LNCAP (cell line): ENCODE data around the gene MALRD1.

Source experiments
- CTCF ChIP-seq: fragments of 450-650 bp; IDR thresholded peaks from 2 replicates; pipeline ENCODE4 v1.5.1; 2017; ENCODE audit warnings: mild to moderate bottlenecking

The MALRD1 gene

DNA sequence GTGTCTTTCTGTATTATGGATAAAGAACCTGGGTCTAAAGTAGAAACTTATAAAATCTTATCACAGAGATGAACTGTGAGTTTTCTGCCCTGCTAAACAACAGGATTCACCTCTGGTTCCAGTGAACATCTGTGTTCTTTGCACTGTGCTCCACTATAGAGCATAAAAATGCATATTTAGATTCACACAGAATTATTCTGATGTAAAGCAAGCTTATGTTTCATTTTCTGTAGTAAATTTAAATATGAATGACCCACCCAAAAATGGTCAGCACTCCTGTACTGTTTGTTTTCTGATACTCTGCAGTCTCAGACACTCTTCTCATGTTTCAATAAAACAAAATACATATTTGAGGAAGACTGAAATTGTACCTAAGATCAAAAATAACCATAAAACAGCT, 563.2 kb downstream of the MALRD1 start:
- TF ChIP-seq CTCF: no peak

DNA sequence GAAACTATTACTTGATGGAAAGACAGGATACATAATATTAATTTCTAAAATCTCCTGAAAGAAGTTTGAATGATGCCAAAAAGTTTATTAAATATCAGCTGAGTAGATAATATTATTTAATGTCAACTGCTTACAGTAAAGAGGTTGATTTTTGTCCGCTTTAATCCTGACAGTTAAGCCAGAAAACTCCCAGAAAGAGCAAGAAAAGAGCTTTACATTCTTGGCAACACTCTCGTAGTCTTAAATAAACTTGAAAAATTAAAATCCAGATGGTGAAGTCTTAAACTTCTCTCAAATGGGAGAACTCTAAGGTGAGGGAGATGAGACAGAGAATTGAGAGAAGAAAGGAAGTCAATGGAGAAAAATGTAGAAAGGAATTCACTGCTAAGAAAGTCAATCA, 568.4 kb downstream of the MALRD1 start:
- TF ChIP-seq CTCF: no peak

DNA sequence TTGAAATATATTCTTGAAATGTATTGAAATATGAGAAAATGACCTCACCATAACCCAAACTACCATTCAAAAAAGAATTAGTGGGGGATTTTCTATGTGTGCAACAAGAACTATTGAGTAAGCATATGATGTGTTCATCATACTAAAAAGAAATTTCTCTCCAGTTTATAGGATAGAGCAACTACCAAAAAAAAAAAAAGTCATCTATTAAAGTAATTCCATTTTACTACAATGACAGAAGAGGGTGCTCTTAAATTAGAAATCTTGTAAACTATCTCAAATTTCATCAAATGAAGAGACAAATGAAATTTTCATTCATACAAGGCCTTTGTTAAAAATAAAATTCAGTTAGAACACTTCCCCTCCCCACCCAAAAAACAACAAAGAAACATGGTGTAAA, 572.2 kb downstream of the MALRD1 start:
- TF ChIP-seq CTCF: peak; percentile 36; the same call in 1 of the 2 replicates

DNA sequence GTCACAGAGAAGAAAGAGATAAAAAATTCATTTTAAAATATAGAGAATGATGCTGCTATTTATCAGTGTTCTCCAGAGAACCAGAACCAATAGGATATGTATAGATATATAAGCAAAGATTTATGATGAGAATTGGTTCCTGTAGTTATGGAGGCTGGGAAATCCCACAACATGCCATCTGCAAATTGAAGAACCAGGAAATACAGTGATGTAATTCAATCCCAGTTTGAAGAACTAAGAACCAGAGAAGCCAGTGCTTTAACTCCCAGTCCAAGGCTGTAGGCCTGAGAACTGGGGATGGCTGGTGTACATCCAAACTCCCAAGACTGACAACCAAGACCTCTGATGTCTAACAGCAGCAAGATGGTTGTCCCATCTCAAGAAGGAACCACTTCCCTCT, 574.7 kb downstream of the MALRD1 start:
- TF ChIP-seq CTCF: no peak

DNA sequence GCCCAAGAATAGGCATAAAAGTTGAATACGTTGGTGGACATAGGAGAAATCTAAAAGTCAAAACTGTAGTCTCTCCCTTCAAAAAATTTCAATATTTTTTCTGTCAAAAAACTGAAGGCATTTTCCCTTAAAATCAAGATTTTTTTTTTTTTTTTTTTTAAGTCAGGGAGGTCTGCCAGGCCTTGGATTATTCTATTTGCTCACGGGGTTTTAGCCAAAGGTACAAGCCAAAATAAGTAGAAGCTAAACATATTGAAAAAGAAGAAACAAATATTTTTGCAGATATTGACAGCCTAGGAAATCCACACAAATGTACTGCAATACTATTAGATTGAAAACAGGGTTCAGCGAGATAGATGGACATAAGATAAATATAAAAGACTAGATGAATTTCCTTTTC, 577.6 kb downstream of the MALRD1 start:
- TF ChIP-seq CTCF: no peak

DNA sequence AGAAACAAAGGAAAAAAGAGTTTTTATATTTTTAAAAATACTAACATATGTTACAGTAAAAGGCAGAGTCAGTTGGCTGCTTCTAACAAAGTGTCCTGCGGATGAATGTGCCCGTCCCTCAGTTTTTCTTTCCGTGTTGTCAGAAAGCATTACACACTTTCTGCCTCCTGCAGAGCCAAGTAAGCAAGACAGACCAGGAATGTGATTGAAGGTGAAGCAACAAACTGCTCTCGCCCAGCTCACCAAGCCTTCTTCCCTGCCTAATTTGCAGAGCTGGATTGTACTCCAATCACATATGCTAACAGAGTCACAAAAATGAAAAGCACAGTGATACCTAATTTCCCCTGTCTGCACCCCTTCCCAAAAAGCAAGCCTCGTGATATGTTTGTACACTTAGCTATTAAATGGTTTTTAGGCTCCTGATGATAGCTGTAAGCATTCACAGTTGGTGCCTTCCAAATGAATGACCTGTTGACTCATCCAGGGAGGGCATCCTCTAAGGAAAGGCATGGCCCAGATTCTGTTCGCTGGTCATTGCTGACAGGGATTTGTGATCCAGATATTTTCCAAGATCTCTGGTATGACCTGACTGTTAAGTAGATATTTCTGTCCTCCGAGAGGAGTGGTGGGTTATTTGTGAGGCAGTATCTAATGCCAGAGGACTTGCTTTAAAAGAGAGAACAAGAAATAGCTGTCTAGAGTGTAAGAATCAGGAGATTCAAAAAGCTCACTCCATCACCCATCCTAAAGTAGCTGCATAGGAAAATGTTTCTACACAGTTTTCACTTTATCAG, 580.4 kb downstream of the MALRD1 start:
- no peak for TF ChIP-seq CTCF

DNA sequence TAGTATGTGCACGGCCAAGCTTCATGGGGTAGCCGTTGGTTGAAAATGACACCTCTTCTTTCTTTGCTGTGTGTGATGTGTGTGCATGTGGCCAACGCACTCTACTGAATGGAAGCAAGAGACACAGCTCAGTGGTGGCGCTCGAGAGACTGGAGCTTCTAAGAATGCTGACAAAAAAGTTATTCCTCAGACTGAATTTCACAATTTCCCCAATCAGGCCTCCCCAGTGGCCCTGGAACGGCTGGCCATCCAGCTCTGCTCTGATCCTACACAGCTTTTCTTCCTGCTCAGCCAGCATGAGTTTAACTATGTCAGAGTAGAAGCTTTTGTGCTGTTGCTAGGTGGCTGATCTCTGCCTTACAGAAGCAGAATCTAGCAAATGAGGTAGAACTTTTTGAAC, 581.0 kb downstream of the MALRD1 start:
- TF ChIP-seq CTCF: no peak

- no peak for TF ChIP-seq CTCF
Observed at GRCh38 chr10:19634163-19634562, 585.6 kb downstream of the MALRD1 start.
